Measurements from ENCODE around the gene MRPL32.

DNA sequence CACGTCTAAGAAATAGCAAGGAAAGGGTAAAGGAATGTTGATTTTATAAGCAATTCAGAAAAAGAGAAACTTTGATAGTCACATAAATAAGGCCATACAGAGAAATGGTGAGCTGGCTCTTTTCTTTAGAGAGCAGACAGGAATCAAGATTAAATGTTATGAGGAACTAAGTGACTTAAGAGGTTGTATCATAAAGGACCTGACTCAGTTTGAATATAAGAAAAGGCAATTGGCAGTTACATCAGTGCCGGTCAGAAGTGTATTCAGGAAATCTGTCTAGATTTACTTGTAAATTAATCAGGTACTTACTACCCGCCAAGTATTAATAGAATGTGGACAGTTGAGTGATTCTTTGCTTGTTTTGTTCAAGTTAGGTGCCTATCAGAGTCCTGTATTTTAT, 2.1 kb downstream of the MRPL32 start:
- TF ChIP-seq POLR2AphosphoS5 (IDR thresholded peaks at IDR 0.05), result no peak
- TF ChIP-seq, protein P1, sequence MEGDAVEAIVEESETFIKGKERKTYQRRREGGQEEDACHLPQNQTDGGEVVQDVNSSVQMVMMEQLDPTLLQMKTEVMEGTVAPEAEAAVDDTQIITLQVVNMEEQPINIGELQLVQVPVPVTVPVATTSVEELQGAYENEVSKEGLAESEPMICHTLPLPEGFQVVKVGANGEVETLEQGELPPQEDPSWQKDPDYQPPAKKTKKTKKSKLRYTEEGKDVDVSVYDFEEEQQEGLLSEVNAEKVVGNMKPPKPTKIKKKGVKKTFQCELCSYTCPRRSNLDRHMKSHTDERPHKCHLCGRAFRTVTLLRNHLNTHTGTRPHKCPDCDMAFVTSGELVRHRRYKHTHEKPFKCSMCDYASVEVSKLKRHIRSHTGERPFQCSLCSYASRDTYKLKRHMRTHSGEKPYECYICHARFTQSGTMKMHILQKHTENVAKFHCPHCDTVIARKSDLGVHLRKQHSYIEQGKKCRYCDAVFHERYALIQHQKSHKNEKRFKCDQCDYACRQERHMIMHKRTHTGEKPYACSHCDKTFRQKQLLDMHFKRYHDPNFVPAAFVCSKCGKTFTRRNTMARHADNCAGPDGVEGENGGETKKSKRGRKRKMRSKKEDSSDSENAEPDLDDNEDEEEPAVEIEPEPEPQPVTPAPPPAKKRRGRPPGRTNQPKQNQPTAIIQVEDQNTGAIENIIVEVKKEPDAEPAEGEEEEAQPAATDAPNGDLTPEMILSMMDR (IDR thresholded peaks at IDR 0.05), result no peak
